Ovary (tissue), 3 donors: ENCODE measurements around the gene ZFYVE26.

Source experiments
- POLR2A ChIP-seq: fragments of 450-650 bp; IDR thresholded peaks from one replicate; pipeline ENCODE4 v1.6.1; 2017; ENCODE audit warnings: antibody characterized with exemption, mild to moderate bottlenecking, moderate library complexity
- TF ChIP-seq, protein P1 (sequence below), 3 donors: fragments of 450-650 bp in 2 of 3; fragments of 200-600 bp in 1 of 3; IDR thresholded peaks; one replicate each; pipeline versions ENCODE4 v1.5.1 to v1.8.0; 2016 to 2022; ENCODE audit warnings: antibody characterized with exemption in 3 of 3, mild to moderate bottlenecking in 1 of 3
- donor health status: DM: no; HTN: no; CAD: no.

DNA sequence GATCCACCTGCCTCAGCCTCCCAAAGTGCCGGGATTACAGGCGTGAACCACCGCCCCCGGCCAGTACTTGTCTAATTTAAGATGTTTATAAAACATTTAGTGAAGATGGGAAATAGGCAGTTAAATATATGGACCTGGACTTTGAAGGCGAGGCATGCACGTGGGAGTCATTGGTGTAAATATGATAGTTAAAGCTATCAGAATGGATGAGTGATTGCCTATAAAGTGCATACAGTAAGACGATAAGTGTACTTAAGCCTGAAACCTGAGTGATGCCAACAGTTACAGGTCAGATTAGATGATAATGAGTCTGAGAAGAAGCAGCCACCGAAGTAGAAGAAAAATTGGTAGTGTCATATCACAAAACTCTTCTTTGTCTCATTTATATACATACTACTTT lies 14.7 kb upstream of the ZFYVE26 start:
- no peak for TF ChIP-seq POLR2A
- TF ChIP-seq, protein P1, sequence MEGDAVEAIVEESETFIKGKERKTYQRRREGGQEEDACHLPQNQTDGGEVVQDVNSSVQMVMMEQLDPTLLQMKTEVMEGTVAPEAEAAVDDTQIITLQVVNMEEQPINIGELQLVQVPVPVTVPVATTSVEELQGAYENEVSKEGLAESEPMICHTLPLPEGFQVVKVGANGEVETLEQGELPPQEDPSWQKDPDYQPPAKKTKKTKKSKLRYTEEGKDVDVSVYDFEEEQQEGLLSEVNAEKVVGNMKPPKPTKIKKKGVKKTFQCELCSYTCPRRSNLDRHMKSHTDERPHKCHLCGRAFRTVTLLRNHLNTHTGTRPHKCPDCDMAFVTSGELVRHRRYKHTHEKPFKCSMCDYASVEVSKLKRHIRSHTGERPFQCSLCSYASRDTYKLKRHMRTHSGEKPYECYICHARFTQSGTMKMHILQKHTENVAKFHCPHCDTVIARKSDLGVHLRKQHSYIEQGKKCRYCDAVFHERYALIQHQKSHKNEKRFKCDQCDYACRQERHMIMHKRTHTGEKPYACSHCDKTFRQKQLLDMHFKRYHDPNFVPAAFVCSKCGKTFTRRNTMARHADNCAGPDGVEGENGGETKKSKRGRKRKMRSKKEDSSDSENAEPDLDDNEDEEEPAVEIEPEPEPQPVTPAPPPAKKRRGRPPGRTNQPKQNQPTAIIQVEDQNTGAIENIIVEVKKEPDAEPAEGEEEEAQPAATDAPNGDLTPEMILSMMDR (IDR thresholded peaks at IDR 0.05) = no peak
